ENCODE results near the gene HACL1. TPM values are rescaled to one million over a fixed set of nuclear protein-coding genes. Genes with fewer than 3 reads are reported as not detected.

The HACL1 gene
- total RNA-seq, 1 donor from 2014 or later = 17.5 TPM

DNA sequence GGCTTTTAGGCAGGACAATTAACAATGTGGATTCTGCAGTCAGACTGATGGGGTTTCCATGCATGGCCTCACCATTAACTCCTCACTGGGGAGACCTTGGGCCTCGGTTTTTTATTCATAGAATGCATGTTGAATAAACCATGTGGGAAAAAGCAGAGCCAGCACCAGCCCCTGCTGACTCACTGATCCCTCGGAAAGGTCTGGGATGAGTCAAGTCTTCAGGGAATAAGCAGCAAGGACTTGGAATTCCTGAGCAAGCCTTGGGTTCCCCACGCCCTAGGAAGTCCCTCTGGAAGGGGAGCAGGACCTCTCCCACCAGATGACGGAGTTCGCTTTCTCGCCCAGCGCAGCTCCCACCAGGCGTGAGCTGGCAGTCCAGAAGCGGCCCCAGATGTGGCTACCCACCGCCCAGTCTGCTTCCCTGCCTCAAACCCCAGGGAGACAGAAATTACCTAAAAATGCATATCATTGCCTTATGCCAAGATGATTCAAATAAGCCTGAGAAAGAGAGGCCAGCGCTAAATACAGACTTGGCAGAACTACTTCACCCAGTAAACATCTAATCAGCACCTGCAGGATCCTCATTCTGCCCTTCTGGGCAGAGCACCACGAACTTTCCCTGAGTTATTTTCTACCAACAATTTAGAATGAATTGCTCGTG, 45.6 kb upstream of the HACL1 start:
- peaks cover 5% of the 10 kb centered on the region for H3K36me3 Mint-ChIP-seq (ENCODE audit: low read depth, unreplicated experiment)
- H3K9me3 Mint-ChIP-seq (ENCODE audit: unreplicated experiment) = no peaks in the 10 kb centered on the region
- DNase-seq (ENCODE audit: low spot score) = no peak
- TF ChIP-seq, protein P1, sequence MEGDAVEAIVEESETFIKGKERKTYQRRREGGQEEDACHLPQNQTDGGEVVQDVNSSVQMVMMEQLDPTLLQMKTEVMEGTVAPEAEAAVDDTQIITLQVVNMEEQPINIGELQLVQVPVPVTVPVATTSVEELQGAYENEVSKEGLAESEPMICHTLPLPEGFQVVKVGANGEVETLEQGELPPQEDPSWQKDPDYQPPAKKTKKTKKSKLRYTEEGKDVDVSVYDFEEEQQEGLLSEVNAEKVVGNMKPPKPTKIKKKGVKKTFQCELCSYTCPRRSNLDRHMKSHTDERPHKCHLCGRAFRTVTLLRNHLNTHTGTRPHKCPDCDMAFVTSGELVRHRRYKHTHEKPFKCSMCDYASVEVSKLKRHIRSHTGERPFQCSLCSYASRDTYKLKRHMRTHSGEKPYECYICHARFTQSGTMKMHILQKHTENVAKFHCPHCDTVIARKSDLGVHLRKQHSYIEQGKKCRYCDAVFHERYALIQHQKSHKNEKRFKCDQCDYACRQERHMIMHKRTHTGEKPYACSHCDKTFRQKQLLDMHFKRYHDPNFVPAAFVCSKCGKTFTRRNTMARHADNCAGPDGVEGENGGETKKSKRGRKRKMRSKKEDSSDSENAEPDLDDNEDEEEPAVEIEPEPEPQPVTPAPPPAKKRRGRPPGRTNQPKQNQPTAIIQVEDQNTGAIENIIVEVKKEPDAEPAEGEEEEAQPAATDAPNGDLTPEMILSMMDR (IDR thresholded peaks at IDR 0.05; ENCODE audit: unreplicated experiment) = no peak
- H3K4me1 Mint-ChIP-seq (ENCODE audit: unreplicated experiment) = peaks cover 7% of the 10 kb centered on the region
- H3K4me3 Mint-ChIP-seq (ENCODE audit: unreplicated experiment) = no peak overlapping the region
- peaks cover 3% of the 10 kb centered on the region for H3K27me3 Mint-ChIP-seq (ENCODE audit: unreplicated experiment)
- no peak overlapping the region for H3K27ac Mint-ChIP-seq (ENCODE audit: unreplicated experiment)

DNA sequence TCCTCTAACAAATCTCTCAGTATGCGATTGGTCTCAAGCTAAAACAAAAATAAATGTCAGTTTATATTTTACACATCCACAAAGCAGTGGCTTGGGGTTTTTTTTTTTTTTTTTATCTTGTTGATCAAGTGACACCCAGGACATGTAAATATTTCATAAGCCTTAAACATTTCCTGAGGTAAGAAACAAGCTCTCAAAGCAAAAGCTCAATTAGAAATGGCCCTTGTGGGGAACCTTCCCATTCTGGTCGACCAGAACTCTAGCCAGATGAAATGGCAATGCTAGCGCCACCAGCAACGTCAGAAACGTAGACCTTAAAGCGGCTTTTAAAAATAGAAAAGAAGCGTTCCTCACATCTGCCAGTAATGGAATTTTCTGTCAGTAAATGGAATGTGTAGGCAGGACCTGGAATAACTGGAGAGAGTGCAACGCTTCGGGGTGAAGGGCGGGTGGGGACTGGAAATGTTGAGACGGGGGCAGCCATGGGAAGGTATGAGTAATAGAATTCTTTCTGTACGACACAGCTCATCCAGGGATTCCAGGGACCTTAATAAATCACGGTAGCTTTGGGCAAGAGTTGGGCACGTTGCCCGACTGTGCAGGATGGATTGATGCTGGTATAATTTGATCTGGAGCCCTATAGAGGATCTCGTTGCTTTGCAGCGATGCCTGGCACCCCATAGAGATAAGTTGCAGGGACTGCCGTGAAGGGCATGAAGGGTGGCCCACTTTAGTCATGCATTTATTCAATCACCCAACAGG, 44.6 kb upstream of the HACL1 start:
- DNase-seq (ENCODE audit: low spot score) = no peak
- peaks cover 10% of the 10 kb centered on the region for H3K4me1 Mint-ChIP-seq (ENCODE audit: unreplicated experiment)

DNA sequence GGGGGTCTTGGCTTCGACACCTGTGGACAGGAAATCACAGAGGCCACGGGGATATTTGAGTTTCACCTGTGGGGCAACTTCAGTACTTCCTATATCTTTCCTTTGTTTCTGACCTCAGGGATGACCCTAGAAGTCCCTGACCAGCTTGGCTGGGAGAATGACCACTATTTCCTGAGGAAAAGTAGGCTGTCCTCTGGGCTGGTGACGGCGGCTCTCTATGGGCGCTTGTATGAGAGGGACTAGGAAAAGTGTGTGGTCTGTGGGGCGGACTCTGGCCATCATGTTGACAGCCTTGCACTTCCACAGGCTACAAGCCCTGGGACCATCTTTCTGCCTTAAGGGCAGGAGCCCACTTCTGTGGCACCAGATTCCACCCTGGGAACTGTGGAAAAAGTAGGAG, 43.9 kb upstream of the HACL1 start:
- H3K9me3 Mint-ChIP-seq (ENCODE audit: unreplicated experiment) = no peaks in the 10 kb centered on the region
- no peak for DNase-seq (ENCODE audit: low spot score)
- H3K36me3 Mint-ChIP-seq (ENCODE audit: low read depth, unreplicated experiment) = peaks cover 5% of the 10 kb centered on the region
- H3K4me3 Mint-ChIP-seq (ENCODE audit: unreplicated experiment) = no peak overlapping the region
- peaks cover 2% of the 10 kb centered on the region for H3K27me3 Mint-ChIP-seq (ENCODE audit: unreplicated experiment)
- peaks cover 11% of the 10 kb centered on the region for H3K4me1 Mint-ChIP-seq (ENCODE audit: unreplicated experiment)
- TF ChIP-seq, protein P1 (IDR thresholded peaks at IDR 0.05; ENCODE audit: unreplicated experiment) = no peak
- H3K27ac Mint-ChIP-seq (ENCODE audit: unreplicated experiment) = peak overlapping the region; percentile 37

More for the DNA sequence above, 44.6 kb upstream of the HACL1 start:
- Mint-ChIP-seq H3K36me3 (ENCODE audit: low read depth, unreplicated experiment) (peaks cover 5% of the 10 kb centered on the region), H3K27ac (ENCODE audit: unreplicated experiment) (peak overlapping the region; percentile 37), H3K27me3 (ENCODE audit: unreplicated experiment) (peaks cover 2% of the 10 kb centered on the region), H3K9me3 (ENCODE audit: unreplicated experiment) (no peaks in the 10 kb centered on the region), H3K4me3 (ENCODE audit: unreplicated experiment) (no peak overlapping the region)
- TF ChIP-seq, protein P1 (IDR thresholded peaks at IDR 0.05; ENCODE audit: unreplicated experiment) = no peak

DNA sequence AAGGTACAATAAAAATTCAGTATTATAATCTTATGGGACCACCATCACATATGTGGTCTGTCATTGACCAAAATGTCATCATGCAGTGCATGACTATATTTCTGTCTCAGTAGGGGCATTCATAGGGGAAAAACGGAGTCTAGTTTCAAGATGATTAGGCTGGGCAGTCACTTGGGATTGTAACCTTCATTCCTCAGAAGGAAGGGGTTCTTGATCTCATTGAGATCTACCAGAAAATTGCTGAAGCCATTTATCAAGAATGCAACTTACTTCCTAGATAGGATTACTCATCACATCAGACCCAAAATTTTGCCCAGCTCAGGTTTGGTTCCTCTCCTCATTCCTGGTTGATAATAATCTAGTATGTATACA, 37.5 kb upstream of the HACL1 start:
- H3K4me1 Mint-ChIP-seq (ENCODE audit: unreplicated experiment) = peaks cover 50% of the 10 kb centered on the region
- no peaks in the 10 kb centered on the region for H3K36me3 Mint-ChIP-seq (ENCODE audit: low read depth, unreplicated experiment)
- no peak overlapping the region for H3K4me3 Mint-ChIP-seq (ENCODE audit: unreplicated experiment)
- no peaks in the 10 kb centered on the region for H3K9me3 Mint-ChIP-seq (ENCODE audit: unreplicated experiment)
- H3K27ac Mint-ChIP-seq (ENCODE audit: unreplicated experiment) = no peak overlapping the region
- TF ChIP-seq, protein P1 (IDR thresholded peaks at IDR 0.05; ENCODE audit: unreplicated experiment) = no peak
- H3K27me3 Mint-ChIP-seq (ENCODE audit: unreplicated experiment) = peaks cover 7% of the 10 kb centered on the region
- DNase-seq (ENCODE audit: low spot score) = no peak

Data from endothelial cell (in vitro differentiated cells).